ENCODE measurements around the gene JARID2.

Gene JARID2

DNA sequence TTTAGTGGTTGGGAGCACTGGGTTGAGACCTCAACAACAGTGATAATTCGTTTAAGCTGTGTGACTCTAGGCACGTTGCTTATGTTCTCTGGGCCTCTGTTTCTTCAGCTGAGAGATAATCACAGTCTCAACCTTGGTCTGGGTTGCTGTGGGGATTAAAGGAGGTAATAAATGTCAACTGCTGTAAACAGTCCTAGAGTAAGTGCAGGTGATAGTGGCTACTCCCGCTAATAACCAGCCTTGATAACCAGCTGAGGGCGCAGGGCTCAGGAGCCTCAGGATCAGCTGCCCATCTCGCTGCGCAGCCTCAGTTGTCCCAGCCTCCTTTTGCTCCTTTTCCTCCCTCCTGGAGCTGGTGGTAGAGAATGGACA is 58.0 kb downstream of the JARID2 start:
- no peak for DNase-seq (ENCODE audit: low read depth)
- no peak overlapping the region for H3K4me3 ChIP-seq (ENCODE audit: low read depth, low read length)
- TF ChIP-seq, protein P1, sequence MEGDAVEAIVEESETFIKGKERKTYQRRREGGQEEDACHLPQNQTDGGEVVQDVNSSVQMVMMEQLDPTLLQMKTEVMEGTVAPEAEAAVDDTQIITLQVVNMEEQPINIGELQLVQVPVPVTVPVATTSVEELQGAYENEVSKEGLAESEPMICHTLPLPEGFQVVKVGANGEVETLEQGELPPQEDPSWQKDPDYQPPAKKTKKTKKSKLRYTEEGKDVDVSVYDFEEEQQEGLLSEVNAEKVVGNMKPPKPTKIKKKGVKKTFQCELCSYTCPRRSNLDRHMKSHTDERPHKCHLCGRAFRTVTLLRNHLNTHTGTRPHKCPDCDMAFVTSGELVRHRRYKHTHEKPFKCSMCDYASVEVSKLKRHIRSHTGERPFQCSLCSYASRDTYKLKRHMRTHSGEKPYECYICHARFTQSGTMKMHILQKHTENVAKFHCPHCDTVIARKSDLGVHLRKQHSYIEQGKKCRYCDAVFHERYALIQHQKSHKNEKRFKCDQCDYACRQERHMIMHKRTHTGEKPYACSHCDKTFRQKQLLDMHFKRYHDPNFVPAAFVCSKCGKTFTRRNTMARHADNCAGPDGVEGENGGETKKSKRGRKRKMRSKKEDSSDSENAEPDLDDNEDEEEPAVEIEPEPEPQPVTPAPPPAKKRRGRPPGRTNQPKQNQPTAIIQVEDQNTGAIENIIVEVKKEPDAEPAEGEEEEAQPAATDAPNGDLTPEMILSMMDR (IDR thresholded peaks at IDR 0.05; ENCODE audit: control insufficient read depth, extremely low read depth, insufficient read depth) = no peak

DNA sequence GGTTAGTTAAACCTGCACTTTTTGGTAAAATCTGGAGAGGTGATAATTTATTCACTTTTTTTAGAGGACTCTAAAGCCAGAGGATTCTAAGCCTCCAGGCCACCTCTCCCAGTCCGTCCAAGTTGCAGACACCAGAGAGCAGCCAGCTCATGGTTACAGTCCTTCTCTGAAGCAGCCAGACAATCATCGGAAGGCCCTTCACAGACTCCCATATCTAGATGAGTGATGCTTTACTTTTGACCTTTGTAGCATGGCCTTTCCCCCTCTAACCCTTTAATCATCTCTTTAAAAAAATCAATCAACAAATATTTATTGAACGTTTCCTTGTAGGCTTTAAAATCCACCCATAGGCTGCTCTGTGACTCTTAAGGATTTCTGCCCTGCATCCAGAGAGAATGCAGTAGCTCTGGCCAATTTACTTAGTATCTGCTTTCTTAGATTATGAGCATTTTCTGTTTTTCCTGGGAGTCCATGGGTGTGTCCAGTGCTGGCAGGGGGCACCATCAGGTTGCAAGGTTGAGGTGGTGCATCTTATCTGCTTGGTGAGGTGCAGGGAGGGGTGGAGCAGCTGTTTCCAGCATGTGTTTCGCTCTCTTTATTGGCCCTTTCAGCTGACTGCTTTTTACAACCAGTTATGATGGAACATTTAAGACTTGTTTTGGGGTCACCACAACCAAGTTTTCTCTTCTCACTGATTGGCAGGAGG is 58.6 kb downstream of the JARID2 start:
- no peak for DNase-seq (ENCODE audit: low read depth)
- TF ChIP-seq, protein P1 (IDR thresholded peaks at IDR 0.05; ENCODE audit: control insufficient read depth, extremely low read depth, insufficient read depth) = no peak
- no peak overlapping the region for H3K4me3 ChIP-seq (ENCODE audit: low read depth, low read length)

- DNase-seq (ENCODE audit: low read depth) = no peak
- no peak overlapping the region for H3K4me3 ChIP-seq (ENCODE audit: low read depth, low read length)
- TF ChIP-seq, protein P1 (IDR thresholded peaks at IDR 0.05; ENCODE audit: control insufficient read depth, extremely low read depth, insufficient read depth) = no peak
Measured at GRCh38 chr6:15305496-15305895, 59.6 kb downstream of the JARID2 start.

DNA sequence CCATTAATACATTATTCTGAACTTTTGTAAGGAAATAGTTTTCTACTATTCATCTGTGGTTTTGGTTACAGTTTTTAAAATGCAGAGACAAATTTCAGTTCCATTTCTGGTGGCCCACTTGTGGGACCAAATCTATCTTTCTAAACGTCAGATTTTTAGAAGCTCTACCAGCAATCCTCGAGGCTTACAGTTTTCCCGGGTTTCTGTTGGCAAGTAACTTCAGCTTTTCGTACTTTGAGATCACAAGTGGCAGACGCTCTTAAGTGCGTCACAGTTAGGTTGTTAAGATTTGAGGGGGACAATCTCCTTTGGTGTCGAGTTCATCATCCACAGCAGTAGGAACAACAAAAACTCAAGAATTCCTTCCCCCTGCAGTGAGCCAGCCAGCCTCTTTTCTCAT is 60.0 kb downstream of the JARID2 start:
- no peak overlapping the region for H3K4me3 ChIP-seq (ENCODE audit: low read depth, low read length)
- no peak for DNase-seq (ENCODE audit: low read depth)
- TF ChIP-seq, protein P1 (IDR thresholded peaks at IDR 0.05; ENCODE audit: control insufficient read depth, extremely low read depth, insufficient read depth) = no peak

DNA sequence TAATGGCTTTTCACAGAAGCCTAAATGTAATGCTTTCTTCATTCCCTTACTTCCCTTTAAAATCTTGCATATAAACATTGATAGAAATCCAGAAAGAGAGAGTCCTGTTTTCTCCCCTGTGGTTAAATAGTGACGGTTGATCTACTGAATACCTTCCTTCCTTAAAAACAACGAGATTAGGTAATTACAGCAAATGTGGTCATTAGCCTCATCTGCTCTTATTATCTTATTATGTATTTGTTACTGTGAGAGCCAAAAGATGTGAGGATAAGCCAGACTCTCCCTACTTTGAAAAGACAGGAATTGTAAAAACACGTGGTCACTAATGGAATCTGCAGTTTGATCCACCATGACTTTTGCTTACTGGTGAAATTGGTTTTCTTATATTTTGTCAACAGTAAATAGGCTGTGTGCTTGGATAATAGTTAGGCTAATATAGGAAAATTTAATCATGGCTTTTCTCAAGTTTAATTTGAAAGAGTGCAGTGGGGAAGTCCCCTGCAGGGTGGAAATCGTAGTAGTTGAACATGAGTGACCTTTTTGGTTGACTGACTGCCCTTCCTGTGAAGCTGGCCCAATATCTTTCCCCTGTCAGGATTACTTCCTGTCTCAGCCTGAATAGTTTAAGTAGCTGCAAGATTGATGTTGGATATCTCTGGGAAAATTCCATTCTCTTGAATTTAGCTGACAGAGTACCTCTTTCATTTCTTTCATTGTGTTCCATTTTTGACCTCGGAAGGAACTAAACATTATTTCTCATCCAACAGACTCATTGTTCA is 62.8 kb downstream of the JARID2 start:
- no peak for DNase-seq (ENCODE audit: low read depth)
- TF ChIP-seq, protein P1 (IDR thresholded peaks at IDR 0.05; ENCODE audit: control insufficient read depth, extremely low read depth, insufficient read depth) = no peak
- H3K4me3 ChIP-seq (ENCODE audit: low read depth, low read length) = no peak overlapping the region

DNA sequence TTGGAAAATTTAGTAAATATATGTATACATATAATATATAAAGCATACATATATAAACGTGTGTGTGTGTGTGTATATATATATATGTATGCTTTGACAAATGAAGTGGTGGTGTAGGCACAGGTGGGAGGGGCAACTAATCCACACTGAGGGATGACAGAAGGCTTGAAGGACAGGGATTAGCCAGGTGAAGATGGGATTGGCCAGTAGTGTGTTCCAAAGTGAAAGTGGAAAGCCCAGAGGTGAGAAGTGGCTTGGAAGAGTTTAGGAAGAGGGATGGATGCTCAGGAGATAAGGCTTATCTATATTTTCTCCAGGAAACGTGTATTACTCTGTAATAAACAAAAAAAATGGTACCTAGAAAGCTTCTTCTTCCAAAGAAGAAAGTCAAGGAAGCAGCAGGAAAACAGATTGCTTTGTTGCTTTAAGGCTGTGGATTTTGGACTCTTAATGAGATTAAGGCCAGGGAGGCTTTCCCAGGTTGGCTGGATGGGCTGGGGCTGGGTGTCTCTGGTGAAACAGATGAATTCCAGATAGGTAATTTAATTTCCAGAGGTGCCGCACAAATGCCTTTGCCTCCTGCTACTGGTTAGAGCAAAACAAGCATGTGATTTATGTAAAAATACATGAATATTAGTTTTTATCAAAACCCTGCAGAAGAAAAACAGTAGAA is 63.9 kb downstream of the JARID2 start:
- no peak for DNase-seq (ENCODE audit: low read depth)
- TF ChIP-seq, protein P1 (IDR thresholded peaks at IDR 0.05; ENCODE audit: control insufficient read depth, extremely low read depth, insufficient read depth) = no peak
- H3K4me3 ChIP-seq (ENCODE audit: low read depth, low read length) = no peak overlapping the region
